ENCODE data around the gene PAM.

DNA sequence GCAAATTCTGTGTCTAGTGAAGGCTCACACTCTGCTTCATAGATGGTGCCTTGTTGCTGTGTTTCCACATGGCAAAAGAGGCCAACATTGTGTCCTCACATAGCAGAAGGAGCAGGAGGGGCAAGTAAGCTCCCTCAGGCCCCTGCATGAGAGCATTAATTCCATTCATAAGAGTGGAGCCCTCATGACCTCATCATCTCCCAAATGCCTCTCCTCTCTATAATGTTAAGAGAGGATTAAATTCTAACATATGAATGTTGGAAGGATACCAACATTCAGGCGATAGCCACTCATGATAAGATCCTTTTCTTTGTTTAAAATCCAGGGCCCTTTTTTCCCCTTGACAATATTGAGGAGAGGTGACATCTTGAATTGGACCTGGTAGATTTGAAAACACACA, 35.2 kb upstream of the PAM start:
- no peak for TF ChIP-seq EZH2phosphoT487 (IDR thresholded peaks at IDR 0.05; ENCODE audit: borderline replicate concordance, low read depth, low read length)
- TF ChIP-seq, protein P1, sequence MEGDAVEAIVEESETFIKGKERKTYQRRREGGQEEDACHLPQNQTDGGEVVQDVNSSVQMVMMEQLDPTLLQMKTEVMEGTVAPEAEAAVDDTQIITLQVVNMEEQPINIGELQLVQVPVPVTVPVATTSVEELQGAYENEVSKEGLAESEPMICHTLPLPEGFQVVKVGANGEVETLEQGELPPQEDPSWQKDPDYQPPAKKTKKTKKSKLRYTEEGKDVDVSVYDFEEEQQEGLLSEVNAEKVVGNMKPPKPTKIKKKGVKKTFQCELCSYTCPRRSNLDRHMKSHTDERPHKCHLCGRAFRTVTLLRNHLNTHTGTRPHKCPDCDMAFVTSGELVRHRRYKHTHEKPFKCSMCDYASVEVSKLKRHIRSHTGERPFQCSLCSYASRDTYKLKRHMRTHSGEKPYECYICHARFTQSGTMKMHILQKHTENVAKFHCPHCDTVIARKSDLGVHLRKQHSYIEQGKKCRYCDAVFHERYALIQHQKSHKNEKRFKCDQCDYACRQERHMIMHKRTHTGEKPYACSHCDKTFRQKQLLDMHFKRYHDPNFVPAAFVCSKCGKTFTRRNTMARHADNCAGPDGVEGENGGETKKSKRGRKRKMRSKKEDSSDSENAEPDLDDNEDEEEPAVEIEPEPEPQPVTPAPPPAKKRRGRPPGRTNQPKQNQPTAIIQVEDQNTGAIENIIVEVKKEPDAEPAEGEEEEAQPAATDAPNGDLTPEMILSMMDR (conservative IDR thresholded peaks at IDR 0.05; ENCODE audit: low read length), result no peak

Data from OCI-LY7 (cell line).